ENCODE data around the gene C13orf46. TPM values are rescaled to one million over a fixed set of nuclear protein-coding genes. Genes with fewer than 3 reads are reported as not detected.

C13orf46 gene
- total RNA-seq, 1 experiment from 2014 or later: 0.07 TPM

DNA sequence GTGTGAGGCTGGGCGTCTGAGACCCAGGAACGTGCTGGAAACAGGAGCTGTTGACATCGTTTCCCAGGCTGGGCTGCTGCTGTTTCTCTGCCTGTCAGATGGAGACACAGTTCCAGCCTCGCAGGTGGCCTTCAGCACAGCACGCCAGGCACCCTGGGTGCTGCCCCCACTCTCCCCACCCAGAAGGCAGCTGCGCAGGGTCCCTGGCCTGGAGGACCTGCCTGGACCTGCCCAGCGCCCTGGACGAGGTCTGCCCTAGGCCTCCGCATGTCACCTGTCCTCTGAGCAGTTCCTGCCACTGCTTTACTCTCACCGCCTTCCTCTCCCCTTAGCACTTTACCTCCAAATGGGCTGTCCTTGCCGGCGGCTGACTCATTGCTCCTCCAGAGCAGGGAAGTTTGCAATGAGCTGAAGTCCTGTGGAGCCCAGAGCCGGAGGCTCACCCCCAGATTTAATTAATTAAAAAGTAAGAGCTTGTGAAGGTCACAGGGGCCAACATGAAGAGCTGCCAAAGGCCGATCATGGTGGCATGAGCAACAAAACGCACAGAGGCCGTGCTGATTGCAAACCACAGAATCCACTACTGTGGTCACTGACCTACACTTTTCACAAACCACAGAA, 32.2 kb downstream of the C13orf46 start:
- ChIA-PET CTCF (no interaction called here), POLR2A (ENCODE audit: unreplicated experiment) (no interaction called here)
- H3K4me1 ChIP-seq (ENCODE audit: insufficient read depth, low read length): no peaks in the 10 kb centered on the region
- no peaks in the 10 kb centered on the region for H3K9me2 ChIP-seq (replicated peaks; ENCODE audit: low read length)
- H4K20me1 ChIP-seq (ENCODE audit: low read length): no peaks in the 10 kb centered on the region
- no peaks in the 10 kb centered on the region for H3K9me3 ChIP-seq (ENCODE audit: low read length)
- H3K79me2 ChIP-seq (ENCODE audit: low read length): no peaks in the 10 kb centered on the region
- intact Hi-C loops (cut with micrococcal nuclease): no loop called here
- H2AFZ ChIP-seq (ENCODE audit: low read length): no peak overlapping the region
- ATAC-seq (no peak), DNase-seq (no peak)
- TF ChIP-seq, protein P1, sequence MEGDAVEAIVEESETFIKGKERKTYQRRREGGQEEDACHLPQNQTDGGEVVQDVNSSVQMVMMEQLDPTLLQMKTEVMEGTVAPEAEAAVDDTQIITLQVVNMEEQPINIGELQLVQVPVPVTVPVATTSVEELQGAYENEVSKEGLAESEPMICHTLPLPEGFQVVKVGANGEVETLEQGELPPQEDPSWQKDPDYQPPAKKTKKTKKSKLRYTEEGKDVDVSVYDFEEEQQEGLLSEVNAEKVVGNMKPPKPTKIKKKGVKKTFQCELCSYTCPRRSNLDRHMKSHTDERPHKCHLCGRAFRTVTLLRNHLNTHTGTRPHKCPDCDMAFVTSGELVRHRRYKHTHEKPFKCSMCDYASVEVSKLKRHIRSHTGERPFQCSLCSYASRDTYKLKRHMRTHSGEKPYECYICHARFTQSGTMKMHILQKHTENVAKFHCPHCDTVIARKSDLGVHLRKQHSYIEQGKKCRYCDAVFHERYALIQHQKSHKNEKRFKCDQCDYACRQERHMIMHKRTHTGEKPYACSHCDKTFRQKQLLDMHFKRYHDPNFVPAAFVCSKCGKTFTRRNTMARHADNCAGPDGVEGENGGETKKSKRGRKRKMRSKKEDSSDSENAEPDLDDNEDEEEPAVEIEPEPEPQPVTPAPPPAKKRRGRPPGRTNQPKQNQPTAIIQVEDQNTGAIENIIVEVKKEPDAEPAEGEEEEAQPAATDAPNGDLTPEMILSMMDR (conservative IDR thresholded peaks at IDR 0.05; ENCODE audit: low read depth, low read length): no peak
- TF ChIP-seq EZH2phosphoT487 (IDR thresholded peaks at IDR 0.05; ENCODE audit: borderline replicate concordance, low read length): no peak
- no peak for TF ChIP-seq EZH2 (IDR thresholded peaks at IDR 0.05; ENCODE audit: low read length, unreplicated experiment)
- no peaks in the 10 kb centered on the region for H3K27me3 ChIP-seq (ENCODE audit: low read length)
- H3K9ac ChIP-seq (ENCODE audit: low read length): no peak overlapping the region
- no TSS peak for BruUV-seq (replicated peaks)
- H3K36me3 ChIP-seq (ENCODE audit: low read depth, low read length): no peaks in the 10 kb centered on the region
- H3K27ac ChIP-seq (ENCODE audit: low read length): no peak overlapping the region
- no peak overlapping the region for H3K4me2 ChIP-seq (ENCODE audit: low read length)
- H3K4me3 ChIP-seq (ENCODE audit: low read length): no peak overlapping the region
- no peaks in the 10 kb centered on the region for H3F3A ChIP-seq (ENCODE audit: low read length, unreplicated experiment)

DNA sequence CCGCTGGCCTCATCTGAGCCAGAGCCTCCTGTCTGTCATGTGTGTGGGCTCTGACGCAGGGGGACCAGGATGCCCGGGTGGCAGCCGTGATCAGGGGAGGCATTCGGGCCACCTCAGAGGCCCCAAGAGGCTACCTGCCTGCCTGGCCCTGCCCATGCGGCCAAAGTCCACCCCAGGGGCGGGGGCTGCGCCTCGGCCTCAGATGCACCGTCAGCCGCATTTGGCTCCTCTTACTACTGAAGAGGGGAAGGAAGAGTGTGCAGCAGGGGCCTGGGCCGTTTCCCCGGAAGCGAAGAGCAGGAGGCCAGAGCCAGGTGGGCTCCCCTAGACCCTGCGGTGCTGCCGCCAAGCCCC, 34.0 kb downstream of the C13orf46 start:
- ChIA-PET POLR2A (ENCODE audit: unreplicated experiment) (no interaction called here), CTCF (no interaction called here)
- Histone ChIP-seq H3K4me1 (ENCODE audit: insufficient read depth, low read length) (no peaks in the 10 kb centered on the region), H3K4me3 (ENCODE audit: low read length) (no peak overlapping the region), H3K4me2 (ENCODE audit: low read length) (no peak overlapping the region), H2AFZ (ENCODE audit: low read length) (no peak overlapping the region), H3K27ac (ENCODE audit: low read length) (no peak overlapping the region), H3K79me2 (ENCODE audit: low read length) (no peaks in the 10 kb centered on the region), H3F3A (ENCODE audit: low read length, unreplicated experiment) (no peaks in the 10 kb centered on the region), H3K9ac (ENCODE audit: low read length) (no peak overlapping the region), H3K9me3 (ENCODE audit: low read length) (no peaks in the 10 kb centered on the region), H4K20me1 (ENCODE audit: low read length) (no peaks in the 10 kb centered on the region), H3K9me2 (replicated peaks; ENCODE audit: low read length) (no peaks in the 10 kb centered on the region), H3K36me3 (ENCODE audit: low read depth, low read length) (no peaks in the 10 kb centered on the region), H3K27me3 (ENCODE audit: low read length) (no peaks in the 10 kb centered on the region)
- TF ChIP-seq EZH2phosphoT487 (IDR thresholded peaks at IDR 0.05; ENCODE audit: borderline replicate concordance, low read length) (no peak), EZH2 (IDR thresholded peaks at IDR 0.05; ENCODE audit: low read length, unreplicated experiment) (no peak)
- TF ChIP-seq, protein P1 (conservative IDR thresholded peaks at IDR 0.05; ENCODE audit: low read depth, low read length): no peak
- DNase-seq: no peak
- intact Hi-C loops (cut with micrococcal nuclease): no loop called here
- no TSS peak for BruUV-seq (replicated peaks)
- no peak for ATAC-seq

DNA sequence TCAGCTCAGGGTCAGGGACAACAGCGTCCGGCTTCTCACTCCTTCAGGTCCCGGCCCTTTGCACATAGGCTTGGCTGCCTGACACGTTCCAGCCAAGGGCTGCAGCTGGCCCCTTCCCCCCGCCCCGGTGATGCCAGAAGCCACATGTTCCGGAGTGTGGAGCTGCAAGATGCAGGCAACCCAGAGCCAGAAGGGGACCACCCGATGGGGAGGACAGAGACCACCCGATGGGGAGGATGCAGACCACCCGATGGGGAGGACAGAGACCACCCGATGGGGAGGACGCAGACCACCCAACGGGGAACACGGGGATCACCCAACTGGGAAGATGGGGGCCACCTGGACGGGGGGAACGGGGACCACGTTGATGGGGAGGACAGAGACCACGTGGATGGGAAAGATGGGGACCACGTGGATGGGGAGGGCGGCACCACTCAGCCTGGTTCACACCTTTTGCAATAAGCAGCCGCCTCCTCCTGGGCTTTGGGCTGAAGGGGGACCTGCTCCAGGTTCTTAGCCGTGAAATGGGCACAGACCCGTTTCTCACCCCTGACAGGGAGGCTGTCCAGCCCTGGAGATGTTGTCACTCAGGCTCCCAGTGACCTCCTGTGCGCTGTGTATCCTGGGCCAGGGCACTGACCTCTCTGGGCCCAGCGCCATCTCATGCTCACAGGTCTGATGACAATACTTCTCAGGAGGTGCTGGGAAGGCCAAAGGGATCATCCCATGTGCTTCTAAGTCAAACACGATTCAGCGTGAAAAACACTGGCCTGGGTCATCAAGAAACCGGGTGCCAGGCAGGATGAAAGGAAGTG, 34.5 kb downstream of the C13orf46 start:
- Histone ChIP-seq H3K9me3 (ENCODE audit: low read length) (no peaks in the 10 kb centered on the region), H3K9me2 (replicated peaks; ENCODE audit: low read length) (no peaks in the 10 kb centered on the region), H3K4me1 (ENCODE audit: insufficient read depth, low read length) (no peaks in the 10 kb centered on the region), H2AFZ (ENCODE audit: low read length) (no peak overlapping the region), H3K4me2 (ENCODE audit: low read length) (no peak overlapping the region), H3K79me2 (ENCODE audit: low read length) (no peaks in the 10 kb centered on the region), H3K27ac (ENCODE audit: low read length) (no peak overlapping the region), H3K4me3 (ENCODE audit: low read length) (no peak overlapping the region), H3K36me3 (ENCODE audit: low read depth, low read length) (no peaks in the 10 kb centered on the region), H3K9ac (ENCODE audit: low read length) (no peak overlapping the region), H3K27me3 (ENCODE audit: low read length) (no peaks in the 10 kb centered on the region), H4K20me1 (ENCODE audit: low read length) (no peaks in the 10 kb centered on the region), H3F3A (ENCODE audit: low read length, unreplicated experiment) (no peaks in the 10 kb centered on the region)
- ATAC-seq (no peak), DNase-seq (no peak)
- TF ChIP-seq EZH2phosphoT487 (IDR thresholded peaks at IDR 0.05; ENCODE audit: borderline replicate concordance, low read length) (no peak), EZH2 (IDR thresholded peaks at IDR 0.05; ENCODE audit: low read length, unreplicated experiment) (no peak)
- TF ChIP-seq, protein P1 (conservative IDR thresholded peaks at IDR 0.05; ENCODE audit: low read depth, low read length): no peak
- no TSS peak for BruUV-seq (replicated peaks)
- intact Hi-C loops (cut with micrococcal nuclease): no loop called here
- CTCF ChIA-PET: no interaction called here
- POLR2A ChIA-PET (ENCODE audit: unreplicated experiment): no interaction called here
